GM18498 (cell line): Measurements from ENCODE around the gene PRKAG2.

Source experiments
- ATAC-seq: cut with Tn5 transposase; IDR thresholded peaks from one replicate; pipeline ENCODE4 v1.9.1; 2021; ENCODE audit warnings: mild to moderate bottlenecking, moderate library complexity; ENCODE audit not compliant: unreplicated experiment

The PRKAG2 gene

GRCh38 chr7:151632750-151633515 is 244.0 kb downstream of the PRKAG2 start:
- ATAC-seq, result peak; percentile 59

DNA sequence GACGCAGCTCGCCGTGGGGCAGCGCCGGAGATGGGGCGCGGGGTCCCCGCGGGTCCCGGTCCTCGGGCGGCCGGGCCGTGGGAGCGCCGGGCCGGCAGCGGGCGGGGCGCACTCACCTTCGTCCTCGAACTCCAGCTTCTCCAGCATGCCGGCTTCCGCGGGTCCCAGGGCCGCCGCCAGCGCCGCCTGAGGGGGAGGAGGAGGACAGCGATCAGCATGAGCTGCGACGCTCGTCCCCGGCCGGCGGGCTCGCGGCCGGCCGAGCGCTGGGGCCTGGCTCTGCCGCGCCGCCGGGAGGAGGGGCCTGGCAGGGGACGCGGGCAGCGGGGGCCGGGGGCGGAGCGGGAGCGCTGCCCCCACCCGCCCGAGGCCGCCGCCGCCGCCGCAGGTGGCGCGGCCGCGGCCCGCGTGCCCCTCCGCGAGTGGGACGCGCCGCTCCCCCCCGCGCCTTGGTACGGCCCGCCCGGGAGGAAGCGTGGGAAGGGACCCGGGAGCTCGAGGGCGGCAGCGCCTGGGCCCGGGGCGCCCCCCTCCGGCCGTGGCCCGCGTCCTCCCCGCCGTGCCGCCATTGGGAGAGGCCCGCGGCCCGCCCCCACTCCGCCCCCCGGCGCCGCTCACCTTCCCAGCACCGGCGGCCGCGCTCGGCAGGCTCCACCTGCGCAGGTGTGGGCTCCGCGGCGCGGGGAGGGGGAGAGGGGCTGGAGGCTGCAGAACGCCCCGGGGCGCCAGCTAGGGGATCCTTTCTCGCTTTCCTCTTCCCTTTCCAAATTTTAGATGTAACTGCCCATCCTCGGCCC is 244.8 kb downstream of the PRKAG2 start:
- peak; percentile 82 for ATAC-seq

DNA sequence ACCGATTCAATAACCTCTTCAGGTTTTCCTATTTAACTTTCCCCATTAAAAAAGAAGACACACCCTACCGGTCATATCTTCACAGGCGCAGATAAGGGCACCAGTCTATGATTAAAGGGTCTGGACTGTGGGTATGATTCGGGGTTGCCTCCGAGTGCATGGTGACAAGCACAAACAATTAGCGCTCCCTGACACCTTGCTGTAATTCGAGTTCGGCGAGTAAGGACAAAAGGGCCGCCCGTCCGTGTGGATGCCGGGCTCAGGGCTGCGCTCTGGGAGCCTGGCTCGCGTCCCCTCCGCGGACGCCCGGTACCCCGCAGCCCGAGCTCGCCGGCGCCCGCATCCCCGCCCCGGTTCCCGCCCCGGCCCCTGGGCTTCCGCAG is 245.4 kb downstream of the PRKAG2 start:
- ATAC-seq, result peak; percentile 32

GRCh38 chr7:151630851-151631569 is 245.9 kb downstream of the PRKAG2 start:
- ATAC-seq, result no peak

GRCh38 chr7:151630358-151630757 is 246.6 kb downstream of the PRKAG2 start:
- ATAC-seq, result no peak

- ATAC-seq, result no peak
Measured at GRCh38 chr7:151629713-151630272, 247.1 kb downstream of the PRKAG2 start.

GRCh38 chr7:151628846-151629604 is 247.9 kb downstream of the PRKAG2 start:
- no peak for ATAC-seq

DNA sequence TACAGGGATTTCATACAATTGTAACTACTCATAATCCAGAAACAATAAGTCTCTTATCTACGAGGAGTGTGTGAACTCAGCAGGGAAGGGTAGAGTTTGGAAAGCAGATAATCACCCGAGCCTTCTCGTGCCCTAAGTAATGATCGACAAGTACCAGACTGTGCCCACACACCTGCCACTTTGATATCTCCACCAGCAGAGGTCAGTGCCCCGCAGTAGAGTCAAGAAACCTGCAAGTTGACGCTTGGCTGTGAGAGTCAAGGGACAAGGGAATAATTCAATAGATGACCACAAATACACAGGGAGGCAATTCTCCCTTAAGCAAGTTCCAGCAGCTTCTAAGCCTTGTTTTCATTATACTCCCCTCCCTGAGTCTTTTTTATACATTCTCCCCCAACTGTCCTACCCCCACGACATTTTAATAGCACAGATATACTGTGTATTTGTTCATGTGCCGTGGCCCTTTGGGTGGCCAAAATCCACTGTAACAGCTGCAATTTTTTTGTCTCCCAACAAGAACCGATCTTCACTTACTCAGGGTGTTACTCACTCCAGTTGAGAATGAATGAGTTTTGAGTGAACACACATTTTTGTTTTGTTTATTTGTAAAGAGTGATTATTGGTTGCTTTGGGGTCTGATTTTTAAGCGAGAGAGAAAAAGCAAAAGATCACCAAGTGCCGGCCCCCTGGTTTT is 250.3 kb downstream of the PRKAG2 start:
- ATAC-seq, result no peak

DNA sequence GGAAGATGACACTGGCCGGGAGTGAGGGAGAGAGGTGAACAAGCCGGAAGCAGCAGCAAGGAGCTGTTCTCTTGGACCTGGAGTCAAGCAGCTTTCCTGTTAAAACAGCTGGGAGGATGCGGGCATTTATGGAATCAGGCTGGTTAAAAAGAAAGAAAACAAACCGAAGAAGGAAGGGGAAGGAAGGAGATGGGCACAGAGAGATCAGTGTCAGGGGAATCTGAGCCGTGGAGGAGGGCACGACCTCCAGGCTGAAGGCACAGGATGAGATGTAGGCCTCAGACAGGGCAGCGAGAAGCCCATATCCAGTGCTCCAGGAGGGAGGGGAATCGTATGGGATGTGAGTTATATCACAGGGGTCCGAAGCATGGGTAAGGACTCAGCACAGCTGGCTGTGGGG is 251.3 kb downstream of the PRKAG2 start:
- ATAC-seq, result no peak

DNA sequence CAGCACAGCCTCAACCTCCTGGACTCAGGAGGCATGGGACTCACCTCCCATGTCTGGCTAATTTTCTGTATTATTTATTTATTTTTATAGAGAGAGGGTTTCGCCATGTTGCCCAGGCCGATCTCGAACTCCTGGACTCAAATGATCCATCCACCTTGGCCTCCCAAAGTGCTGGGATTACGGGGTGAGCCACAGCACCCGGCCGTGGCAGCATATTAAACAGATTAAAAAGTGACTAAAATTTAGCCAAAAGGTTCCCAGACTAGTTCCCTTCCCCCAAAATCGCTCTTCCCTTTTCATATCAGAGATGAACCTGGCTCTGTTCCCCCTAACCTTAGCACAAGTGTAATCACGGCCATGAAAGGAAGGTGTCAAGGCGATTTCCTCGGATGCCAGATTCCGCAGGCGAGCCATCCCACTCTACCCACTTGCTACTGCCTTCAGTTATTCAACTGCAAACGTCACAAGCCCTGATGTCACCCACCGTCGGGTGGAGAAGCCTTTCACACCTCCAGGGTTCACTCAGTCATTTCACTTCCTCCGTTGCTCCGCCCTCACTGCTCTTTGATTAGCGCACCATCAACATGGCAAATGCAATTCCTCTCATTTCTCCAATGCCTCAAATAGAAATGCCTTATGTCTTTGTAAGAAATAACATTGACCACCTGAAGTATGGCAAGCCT is 252.5 kb downstream of the PRKAG2 start:
- ATAC-seq, result no peak

- ATAC-seq, result no peak
Measured at GRCh38 chr7:151623766-151624165, 253.1 kb downstream of the PRKAG2 start.

DNA sequence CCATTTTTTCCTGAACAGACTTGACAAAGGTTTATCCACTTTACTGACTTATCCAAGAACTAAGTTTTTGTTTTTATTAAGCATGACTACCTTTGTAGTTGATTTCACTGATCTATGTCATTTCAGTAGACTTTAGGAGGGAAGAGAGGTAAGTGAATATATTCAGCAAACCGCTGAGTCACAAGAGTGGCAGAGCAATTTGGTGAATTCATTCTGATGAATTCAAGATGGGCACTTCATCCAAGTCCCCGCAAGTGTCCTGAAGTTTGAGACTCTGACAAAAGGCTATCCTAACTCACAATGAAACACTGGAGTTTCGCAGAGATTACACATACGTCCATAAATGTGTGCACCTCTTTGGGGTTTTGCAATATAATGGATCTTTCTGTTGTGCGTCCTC is 255.0 kb downstream of the PRKAG2 start:
- no peak for ATAC-seq

DNA sequence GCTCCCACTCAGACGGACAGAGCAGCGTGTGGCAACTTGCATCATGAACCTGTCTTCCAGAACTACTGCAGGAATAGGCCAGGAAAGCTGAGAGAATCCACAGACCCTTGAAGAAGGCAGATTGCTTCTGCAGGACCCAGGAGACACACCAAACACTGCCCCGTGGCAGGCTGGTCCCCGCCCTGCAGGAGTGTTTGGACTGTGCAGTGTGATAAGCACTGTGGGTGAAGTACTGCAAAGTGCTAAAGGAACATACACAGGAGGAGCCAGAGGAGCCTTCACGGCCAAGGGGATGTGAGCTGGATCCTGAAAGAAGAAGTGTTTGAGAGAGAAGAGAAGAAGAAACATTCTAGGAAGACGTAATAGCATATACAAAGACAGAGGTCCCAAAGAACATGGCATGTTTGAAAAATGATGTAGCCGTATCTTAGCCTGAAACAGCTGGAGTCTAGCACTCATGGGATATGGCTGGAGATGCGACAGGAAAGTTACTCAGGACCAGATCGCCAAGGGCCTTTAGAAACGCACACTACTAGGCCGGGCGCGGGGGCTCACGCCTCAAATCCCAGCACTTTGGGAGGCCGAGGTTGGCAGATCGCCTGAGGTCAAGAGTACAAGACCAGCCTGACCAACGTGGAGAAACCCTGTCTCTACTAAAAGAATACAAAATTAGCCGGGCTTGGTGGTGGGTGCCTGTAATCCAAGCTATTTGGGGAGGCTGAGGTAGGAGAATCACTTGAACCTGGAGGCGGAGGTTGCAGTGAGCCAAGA is 260.3 kb downstream of the PRKAG2 start:
- ATAC-seq, result no peak

DNA sequence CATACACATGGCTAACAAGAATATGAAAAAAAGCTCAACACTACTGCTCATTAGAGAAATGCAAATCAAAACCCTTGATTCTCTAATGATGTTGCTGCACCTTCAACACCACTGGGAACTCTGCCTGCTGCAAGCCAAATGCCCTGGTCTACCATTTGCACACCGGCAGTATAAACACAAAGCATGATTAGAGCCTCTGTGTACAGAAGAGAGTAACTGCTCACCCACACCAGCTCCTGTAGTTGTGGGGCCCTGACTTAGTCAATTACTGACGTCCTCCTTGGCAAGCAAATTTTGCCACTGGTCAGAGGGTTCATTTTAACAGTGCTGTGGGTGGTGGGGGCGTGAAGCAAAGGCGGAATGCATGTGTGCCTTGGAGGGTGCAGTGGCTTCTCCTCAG is 261.1 kb downstream of the PRKAG2 start:
- ATAC-seq, result no peak

DNA sequence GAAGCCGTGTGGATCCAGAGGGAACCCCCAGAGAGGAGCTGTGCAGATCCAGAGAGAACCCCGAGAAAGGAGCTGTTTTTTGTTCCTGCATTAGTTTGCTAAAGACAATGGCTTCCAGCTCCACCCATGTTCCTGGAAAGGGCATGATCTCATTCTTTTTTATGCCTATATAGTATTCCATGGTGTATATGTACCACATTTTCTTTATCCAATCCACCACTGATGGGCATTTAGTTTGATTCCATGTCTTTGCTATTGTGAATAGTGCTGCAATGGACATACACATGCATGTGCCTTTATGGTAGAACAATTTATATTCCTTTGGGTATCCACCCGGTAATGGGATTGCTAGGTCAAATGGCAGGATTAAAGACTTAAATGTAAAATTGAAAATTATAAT is 261.9 kb downstream of the PRKAG2 start:
- no peak for ATAC-seq

GRCh38 chr7:151614019-151614418 is 262.9 kb downstream of the PRKAG2 start:
- no peak for ATAC-seq

GRCh38 chr7:151611878-151612277 is 265.0 kb downstream of the PRKAG2 start:
- ATAC-seq, result no peak

DNA sequence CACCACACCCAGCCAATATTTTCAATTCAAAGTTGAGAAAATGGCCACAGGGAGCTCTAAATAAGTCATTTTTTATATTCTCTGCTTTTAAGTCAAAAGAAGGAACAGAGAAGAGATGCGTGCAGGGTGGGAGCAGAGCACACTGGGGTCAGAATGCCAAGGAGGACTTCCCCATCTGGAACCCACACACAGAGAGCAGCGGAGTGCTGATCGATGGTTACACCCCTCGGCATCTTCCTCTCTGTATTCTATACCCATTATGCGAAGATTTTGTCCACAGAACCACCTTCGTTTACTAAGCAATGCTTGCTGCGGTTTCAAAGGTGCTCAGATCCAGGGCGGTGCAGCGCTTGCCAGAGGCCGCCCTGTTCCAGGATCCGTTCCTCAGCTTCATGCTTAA is 265.9 kb downstream of the PRKAG2 start:
- ATAC-seq, result no peak
